Transverse colon (tissue), 4 donors: ENCODE results near the gene IGLL5. TPM values are rescaled to one million over a fixed set of nuclear protein-coding genes. Genes with fewer than 3 reads are reported as not detected.
A peak's percentile ranks its signal among the peaks of the same experiment; 100 is the strongest.

Experiments
- DNase-seq: peaks from one replicate; pipeline ENCODE4 v3.0.0-alpha.2; 2019
- H3K27ac ChIP-seq, 4 donors: fragments of 200-600 bp; sonication (generic); 2 replicates each; pipeline ENCODE4 v1.5.1; 2016 to 2018; ENCODE audit warnings: inconsistent platforms in 4 of 4
- H3K27me3 ChIP-seq: fragments of 200-600 bp; sonication (generic); 2 replicates; pipeline ENCODE4 v1.5.1; 2017; ENCODE audit warnings: inconsistent platforms
- H3K36me3 ChIP-seq, 4 donors: fragments of 200-600 bp; sonication (generic); 2 replicates each; pipeline ENCODE4 v1.5.1; 2017 to 2019; ENCODE audit warnings: inconsistent platforms in 4 of 4
- H3K4me1 ChIP-seq, 4 donors: fragments of 200-600 bp; sonication (generic); 2 replicates each; pipeline ENCODE4 v1.5.1; 2017 to 2020; ENCODE audit warnings: inconsistent platforms in 4 of 4
- H3K4me3 ChIP-seq, 4 donors: fragments of 200-600 bp; sonication (generic); 1 replicate in 1 of 4; 2 replicates in 3 of 4; pipeline versions ENCODE4 v1.5.1 to v1.6.1; 2017 to 2019; ENCODE audit warnings: inconsistent platforms in 4 of 4
- H3K9me3 ChIP-seq, 2 donors: fragments of 200-600 bp; sonication (generic); 2 replicates each; pipeline ENCODE4 v1.5.1; 2017 to 2019; ENCODE audit warnings: inconsistent platforms in 2 of 2
- CTCF ChIP-seq, 5 experiments: fragments of 200-600 bp in 3 of 5; fragments of 450-650 bp in 2 of 5; sonication (generic) in 3 of 5; IDR thresholded peaks; 1 replicate in 2 of 5; 2 replicates in 3 of 5; pipeline ENCODE4 v1.5.1; 2016 to 2017; ENCODE audit warnings: antibody characterized with exemption in 5 of 5, inconsistent platforms in 3 of 5, mild to moderate bottlenecking in 2 of 5, moderate library complexity in 1 of 5
- EP300 ChIP-seq: sonication (generic); formaldehyde crosslinking; IDR thresholded peaks from one replicate; pipeline ENCODE4 v1.6.1; 2017; ENCODE audit warnings: antibody characterized with exemption, low read depth
- POLR2A ChIP-seq: fragments of 450-650 bp; IDR thresholded peaks from one replicate; pipeline ENCODE4 v1.6.1; 2016; ENCODE audit warnings: antibody characterized with exemption, mild to moderate bottlenecking, moderate library complexity
- POLR2AphosphoS5 ChIP-seq, 3 donors: sonication (generic); formaldehyde crosslinking; IDR thresholded peaks; one replicate each; pipeline ENCODE4 v1.6.1; 2016; ENCODE audit warnings: antibody characterized with exemption in 3 of 3
- WGBS, 2 donors: methylation state at CpG; one replicate each; pipeline ENCODE4 v1.1.5; 2018; ENCODE audit warnings: low coverage in 1 of 2; 5-methylcytosine and 5-hydroxymethylcytosine counted together
- in situ Hi-C, 4 donors: fragments of 200-750 bp; cut with MboI; loops; one replicate each; pipeline versions ENCODE4 v1.15.0 to v1.15.1; 2017; ENCODE audit warnings: low sequenced_read_pairs in 3 of 4, low pct_ligation_motif_present in 1 of 4, low pct_unique_long_range_greater_than_20kb in 1 of 4
- intact Hi-C: fragments of 100-400 bp; cut with DNase I; formaldehyde crosslinking; loops from one replicate; pipeline ENCODE4 v1.15.1; 2023; ENCODE audit warnings: low total_unique reads
- total RNA-seq, 4 donors: library from RNA; depleted of rRNA; stranded (reverse); fragments of >200 nt; gene quantifications; one replicate each; pipeline ENCODE4 v1.1.0, GENCODE V29; 2016

IGLL5 gene
- total RNA-seq, 4 donors from 2014 or later, result 14.9 to 104 (median 33.8) TPM; not detected in 1

DNA sequence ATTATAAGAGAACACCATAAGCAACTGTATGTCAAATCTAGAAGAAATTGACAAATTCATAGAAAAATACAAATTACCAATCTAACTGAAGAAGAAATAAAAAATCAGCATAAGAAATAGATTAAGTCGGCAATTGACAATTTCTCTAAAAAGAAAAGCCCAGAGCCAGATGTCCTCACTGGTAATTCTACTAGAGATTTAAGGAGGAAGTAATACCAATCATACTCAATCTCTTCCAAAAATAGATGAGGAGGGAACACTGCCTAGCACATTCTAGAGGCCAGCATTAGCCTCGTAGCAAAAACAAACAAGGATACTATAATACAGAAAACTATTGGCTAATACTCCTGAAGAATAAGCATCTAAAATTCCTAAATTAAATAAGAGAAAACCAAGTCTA, 40.4 kb upstream of the IGLL5 start:
- Histone ChIP-seq H3K4me3 (no peak overlapping the region), H3K36me3 (no peaks in the 10 kb centered on the region), H3K27me3 (no peaks in the 10 kb centered on the region), H3K4me1 (no peaks in the 10 kb centered on the region), H3K9me3 (no peaks in the 10 kb centered on the region), H3K27ac (no peak overlapping the region)
- intact Hi-C loops (no loop called here), in situ Hi-C loops (no loop called here)
- DNase-seq, result no peak
- WGBS, 2 donors, result 25 to 75% methylated on average over 2 of the region's 2 CpGs
- TF ChIP-seq EP300 (no peak), POLR2AphosphoS5 (IDR thresholded peaks at IDR 0.05) (no peak), POLR2A (no peak)

- WGBS, 2 donors, result 23% methylated on average over 5 of the region's 5 CpGs; no CpG with 5 or more reads in 1 of the 2 donors
- Histone ChIP-seq H3K4me1 (no peaks in the 10 kb centered on the region), H3K9me3 (no peaks in the 10 kb centered on the region), H3K36me3 (no peaks in the 10 kb centered on the region), H3K27ac (no peak overlapping the region), H3K27me3 (no peaks in the 10 kb centered on the region), H3K4me3 (no peak overlapping the region)
- in situ Hi-C loops, result no loop called here
- TF ChIP-seq EP300, result no peak
- TF ChIP-seq POLR2AphosphoS5 (IDR thresholded peaks at IDR 0.05), result no peak
- TF ChIP-seq CTCF (IDR thresholded peaks at IDR 0.05), result peak; percentile 76 to 93 (median 85)
- intact Hi-C loops, result no loop called here
- peak; percentile 79 for DNase-seq
Measured at GRCh38 chr22:22848364-22848866, 39.2 kb upstream of the IGLL5 start.

- H3K27me3 ChIP-seq, result no peaks in the 10 kb centered on the region
- in situ Hi-C loops, result loop anchor here in 1 of 4 donors (5.0 kb wide), 1 partner anchor 102 kb away; no protein-coding TSS in a partner anchor
- no peak for DNase-seq
- no peak overlapping the region for H3K27ac ChIP-seq
- TF ChIP-seq POLR2A, result no peak
- TF ChIP-seq EP300, result no peak
- no peak for TF ChIP-seq POLR2AphosphoS5 (IDR thresholded peaks at IDR 0.05)
- TF ChIP-seq CTCF (IDR thresholded peaks at IDR 0.05), result no peak
- no peaks in the 10 kb centered on the region for H3K36me3 ChIP-seq
- intact Hi-C loops, result loop anchor here (5.0 kb wide), 1 partner anchor 107 kb away; no protein-coding TSS in a partner anchor
- H3K4me3 ChIP-seq, result no peak overlapping the region
- no peaks in the 10 kb centered on the region for H3K9me3 ChIP-seq
- H3K4me1 ChIP-seq, result no peaks in the 10 kb centered on the region
- 60 to 74% methylated on average over 1 to 5 of the region's 5 CpGs for WGBS, 2 donors
Measured at GRCh38 chr22:22849640-22850610, 37.7 kb upstream of the IGLL5 start.

GRCh38 chr22:22851969-22852368, 35.6 kb upstream of the IGLL5 start:
- Histone ChIP-seq H3K36me3 (no peaks in the 10 kb centered on the region), H3K9me3 (no peaks in the 10 kb centered on the region), H3K27ac (no peak overlapping the region), H3K4me1 (no peaks in the 10 kb centered on the region), H3K4me3 (no peak overlapping the region), H3K27me3 (no peaks in the 10 kb centered on the region)
- WGBS, 2 donors, result 60 to 92% methylated on average over 1 to 5 of the region's 5 CpGs
- no peak for DNase-seq
- intact Hi-C loops (loop anchor here (5.0 kb wide), 1 partner anchor 105 kb away; no protein-coding TSS in a partner anchor), in situ Hi-C loops (loop anchor here in 1 of 4 donors (5.0 kb wide), 1 partner anchor 100 kb away; no protein-coding TSS in a partner anchor)
- TF ChIP-seq EP300, result no peak
- TF ChIP-seq POLR2AphosphoS5 (IDR thresholded peaks at IDR 0.05), result no peak
- no peak for TF ChIP-seq CTCF (IDR thresholded peaks at IDR 0.05)
- TF ChIP-seq POLR2A, result no peak
